PC-9 (cell line): ENCODE measurements around the gene NUDT2. TPM values are rescaled to one million over a fixed set of nuclear protein-coding genes. Genes with fewer than 3 reads are reported as not detected.
"Not testable (repeated sequence)": the region's sequence is repeated elsewhere in the genome, so short reads cannot be mapped to it uniquely, and the experiment has no call there.

Experiments
- BruUV-seq: library from RNA; stranded (reverse); fragments of 400-500 nt; replicated peaks from 2 replicates; lab custom pipeline; 2021; lab: Mats Ljungman, UMichigan
- CTCF ChIA-PET: fragments of 300-600 bp; sonication (Branson Sonifier 250); formaldehyde crosslinking; loops from one replicate; lab custom pipeline; 2022; ENCODE audit warnings: antibody characterized with exemption; lab: Charles Lee
- POLR2A ChIA-PET: fragments of 300-600 bp; sonication (Branson Sonifier 250); formaldehyde crosslinking; loops from one replicate; lab custom pipeline; 2022; ENCODE audit warnings: antibody characterized with exemption; ENCODE audit not compliant: unreplicated experiment; lab: Charles Lee
- DNase-seq, 2 experiments: peaks; one replicate each; pipeline versions ENCODE4 v3.0.0 to v3.0.0-alpha.2; 2015 to 2022; ENCODE audit warnings: mixed read lengths in 1 of 2
- H2AFZ ChIP-seq: fragments of 200-600 bp; sonication (generic); 2 replicates; pipeline ENCODE4 v1.8.1; 2017; ENCODE audit warnings: antibody characterized with exemption
- H3F3A ChIP-seq: fragments of 200-600 bp; sonication (generic); 2 replicates; pipeline ENCODE4 v1.8.1; 2017; ENCODE audit warnings: antibody characterized with exemption, mild to moderate bottlenecking, low read depth; ENCODE audit not compliant: insufficient read depth
- H3K27ac ChIP-seq: fragments of 200-600 bp; sonication (generic); 2 replicates; pipeline ENCODE4 v1.6.1; 2016; ENCODE audit warnings: mixed run types
- H3K27me3 ChIP-seq: fragments of 200-600 bp; sonication (generic); 2 replicates; pipeline ENCODE4 v1.6.1; 2016; ENCODE audit warnings: low read depth, mixed run types; ENCODE audit not compliant: insufficient read depth
- H3K36me3 ChIP-seq: fragments of 200-600 bp; sonication (generic); 2 replicates; pipeline ENCODE4 v1.6.1; 2016; ENCODE audit warnings: low read depth, mixed run types
- H3K4me1 ChIP-seq: fragments of 200-600 bp; sonication (generic); replicated peaks from 2 replicates; pipeline ENCODE4 v1.6.1; 2016; ENCODE audit warnings: mixed run types; ENCODE audit not compliant: insufficient read depth
- H3K4me2 ChIP-seq: fragments of 200-600 bp; sonication (generic); 2 replicates; pipeline ENCODE4 v1.6.1; 2017; ENCODE audit warnings: mixed run types
- H3K4me3 ChIP-seq: fragments of 200-600 bp; sonication (generic); 2 replicates; pipeline ENCODE4 v1.6.1; 2016; ENCODE audit warnings: mixed run types
- H3K79me2 ChIP-seq: fragments of 200-600 bp; sonication (generic); 2 replicates; pipeline ENCODE4 v1.6.1; 2017; ENCODE audit warnings: low read depth, mixed run types
- H3K9me2 ChIP-seq: fragments of 200-600 bp; sonication (generic); 2 replicates; pipeline ENCODE4 v1.8.1; 2017; ENCODE audit warnings: mild to moderate bottlenecking; ENCODE audit not compliant: insufficient read depth
- H3K9me3 ChIP-seq: fragments of 200-600 bp; sonication (generic); 2 replicates; pipeline ENCODE4 v1.8.1; 2016; ENCODE audit warnings: low read depth; ENCODE audit not compliant: insufficient read depth
- H4K20me1 ChIP-seq: fragments of 200-600 bp; sonication (generic); 2 replicates; pipeline ENCODE4 v1.8.1; 2017; ENCODE audit not compliant: insufficient read depth
- EZH2 ChIP-seq: fragments of 200-600 bp; sonication (generic); IDR thresholded peaks from 2 replicates; pipeline ENCODE4 v1.8.0; 2017; ENCODE audit warnings: antibody characterized with exemption, low read depth
- intact Hi-C: fragments of 100-400 bp; cut with micrococcal nuclease; formaldehyde crosslinking; loops from one replicate; pipeline ENCODE4 v1.10.0; 2022; ENCODE audit not compliant: unreplicated experiment
- total RNA-seq: library from RNA; stranded (reverse); gene quantifications from 2 replicates; pipeline ENCODE4 v1.2.3, GENCODE V29; 2021
- TF ChIP-seq, protein P1 (sequence below): fragments of 200-600 bp; sonication (generic); conservative IDR thresholded peaks from 2 replicates; pipeline ENCODE4 v1.6.1; 2017; ENCODE audit warnings: mixed run types, antibody characterized with exemption, mild to moderate bottlenecking, moderate library complexity

The NUDT2 gene
- total RNA-seq, 1 experiment from 2014 or later, result 31.3 TPM

DNA sequence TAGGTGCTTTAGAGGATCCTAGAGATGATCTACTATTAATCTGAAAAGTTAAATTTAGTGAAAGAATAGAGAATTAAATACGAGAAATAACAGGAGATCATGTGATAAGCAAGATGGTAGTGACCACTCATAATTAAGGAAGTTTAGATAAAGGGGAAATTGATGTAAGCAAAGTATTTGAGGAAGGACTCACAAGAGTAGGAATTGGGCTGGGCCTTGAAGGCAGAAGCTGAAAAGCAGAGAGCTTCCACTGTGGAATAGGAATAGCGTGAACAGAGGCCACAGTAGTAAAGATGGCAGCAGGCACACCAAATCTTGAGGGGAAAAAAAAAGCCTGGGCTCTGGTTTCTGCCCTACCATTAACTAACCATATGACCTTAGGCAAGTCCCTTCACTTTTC is 38.3 kb upstream of the NUDT2 start:
- no peaks in the 10 kb centered on the region for H3K27me3 ChIP-seq
- DNase-seq, result no peak
- no peak overlapping the region for H3K4me3 ChIP-seq
- CTCF ChIA-PET, result no interaction called here
- H3K79me2 ChIP-seq, result no peaks in the 10 kb centered on the region
- no peaks in the 10 kb centered on the region for H3K4me1 ChIP-seq
- no peak overlapping the region for H3K4me2 ChIP-seq
- intact Hi-C loops, result no loop called here
- H3K9me2 ChIP-seq, result no peaks in the 10 kb centered on the region
- no peak overlapping the region for H3K27ac ChIP-seq
- H2AFZ ChIP-seq, result no peak overlapping the region
- H4K20me1 ChIP-seq, result no peaks in the 10 kb centered on the region
- no peaks in the 10 kb centered on the region for H3K36me3 ChIP-seq
- no peak for TF ChIP-seq EZH2
- TF ChIP-seq, protein P1, sequence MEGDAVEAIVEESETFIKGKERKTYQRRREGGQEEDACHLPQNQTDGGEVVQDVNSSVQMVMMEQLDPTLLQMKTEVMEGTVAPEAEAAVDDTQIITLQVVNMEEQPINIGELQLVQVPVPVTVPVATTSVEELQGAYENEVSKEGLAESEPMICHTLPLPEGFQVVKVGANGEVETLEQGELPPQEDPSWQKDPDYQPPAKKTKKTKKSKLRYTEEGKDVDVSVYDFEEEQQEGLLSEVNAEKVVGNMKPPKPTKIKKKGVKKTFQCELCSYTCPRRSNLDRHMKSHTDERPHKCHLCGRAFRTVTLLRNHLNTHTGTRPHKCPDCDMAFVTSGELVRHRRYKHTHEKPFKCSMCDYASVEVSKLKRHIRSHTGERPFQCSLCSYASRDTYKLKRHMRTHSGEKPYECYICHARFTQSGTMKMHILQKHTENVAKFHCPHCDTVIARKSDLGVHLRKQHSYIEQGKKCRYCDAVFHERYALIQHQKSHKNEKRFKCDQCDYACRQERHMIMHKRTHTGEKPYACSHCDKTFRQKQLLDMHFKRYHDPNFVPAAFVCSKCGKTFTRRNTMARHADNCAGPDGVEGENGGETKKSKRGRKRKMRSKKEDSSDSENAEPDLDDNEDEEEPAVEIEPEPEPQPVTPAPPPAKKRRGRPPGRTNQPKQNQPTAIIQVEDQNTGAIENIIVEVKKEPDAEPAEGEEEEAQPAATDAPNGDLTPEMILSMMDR, result no peak
- POLR2A ChIA-PET, result no interaction called here
- no TSS peak for BruUV-seq
- H3F3A ChIP-seq, result no peaks in the 10 kb centered on the region
- H3K9me3 ChIP-seq, result no peaks in the 10 kb centered on the region

DNA sequence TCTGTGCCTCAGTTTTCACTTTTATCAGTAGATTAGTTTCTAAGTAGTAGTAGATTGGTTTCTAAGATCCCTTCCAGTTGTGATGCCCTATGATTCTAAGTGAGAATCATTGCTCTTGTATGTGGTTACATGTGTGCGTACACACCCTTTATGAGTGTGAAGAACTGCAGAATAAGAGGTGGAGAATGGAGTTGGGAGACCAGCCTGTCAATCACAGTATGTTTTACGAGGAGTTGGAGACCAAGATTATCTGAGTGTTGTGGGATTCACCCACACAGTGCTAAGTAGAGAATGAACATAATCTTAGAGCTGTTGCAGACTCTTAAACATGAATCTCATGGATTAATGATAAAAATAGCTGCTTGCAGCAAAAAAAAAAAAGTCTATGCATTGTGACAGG is 37.9 kb upstream of the NUDT2 start:
- Histone ChIP-seq H3K4me3 (no peak overlapping the region), H2AFZ (no peak overlapping the region), H3K4me2 (no peak overlapping the region), H3K36me3 (no peaks in the 10 kb centered on the region), H3F3A (no peaks in the 10 kb centered on the region), H3K27ac (no peak overlapping the region), H3K9me2 (no peaks in the 10 kb centered on the region), H4K20me1 (no peaks in the 10 kb centered on the region), H3K9me3 (no peaks in the 10 kb centered on the region), H3K4me1 (no peaks in the 10 kb centered on the region), H3K79me2 (no peaks in the 10 kb centered on the region), H3K27me3 (no peaks in the 10 kb centered on the region)
- CTCF ChIA-PET, result no interaction called here
- no peak for DNase-seq
- POLR2A ChIA-PET, result no interaction called here
- TF ChIP-seq EZH2, result no peak
- TF ChIP-seq, protein P1, result no peak
- intact Hi-C loops, result no loop called here
- no TSS peak for BruUV-seq

DNA sequence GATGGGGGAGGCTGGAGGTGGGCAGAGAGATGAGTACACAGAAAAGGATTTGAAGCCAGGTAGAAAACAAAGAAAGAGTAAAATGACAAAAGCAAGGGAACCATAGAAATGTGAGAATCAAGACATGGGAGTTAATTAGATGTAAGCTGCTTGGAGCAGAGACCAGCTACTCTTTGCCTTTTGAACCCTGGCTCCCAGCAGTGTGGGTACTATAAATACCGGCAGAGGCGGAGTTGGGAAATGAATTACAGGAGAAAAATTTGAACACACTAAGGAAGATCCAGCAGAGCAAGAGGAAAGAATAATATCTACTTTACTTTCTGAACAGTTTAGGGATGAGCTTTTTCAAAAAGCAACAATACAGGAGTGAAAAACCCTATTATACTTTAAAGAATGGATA is 36.8 kb upstream of the NUDT2 start:
- Histone ChIP-seq H3K27me3 (no peaks in the 10 kb centered on the region), H3F3A (no peaks in the 10 kb centered on the region), H3K4me1 (no peaks in the 10 kb centered on the region), H3K9me3 (no peaks in the 10 kb centered on the region), H3K36me3 (no peaks in the 10 kb centered on the region), H2AFZ (no peak overlapping the region), H4K20me1 (no peaks in the 10 kb centered on the region), H3K79me2 (no peaks in the 10 kb centered on the region), H3K4me3 (no peak overlapping the region), H3K27ac (no peak overlapping the region), H3K9me2 (no peaks in the 10 kb centered on the region), H3K4me2 (no peak overlapping the region)
- intact Hi-C loops, result no loop called here
- no peak for DNase-seq
- ChIA-PET POLR2A (interaction anchor here (0.6 kb wide), 1 partner anchor 237 kb away, joined by 8 read pairs; no protein-coding TSS in a partner anchor), CTCF (no interaction called here)
- TF ChIP-seq, protein P1, result no peak
- TF ChIP-seq EZH2, result no peak
- no TSS peak for BruUV-seq

DNA sequence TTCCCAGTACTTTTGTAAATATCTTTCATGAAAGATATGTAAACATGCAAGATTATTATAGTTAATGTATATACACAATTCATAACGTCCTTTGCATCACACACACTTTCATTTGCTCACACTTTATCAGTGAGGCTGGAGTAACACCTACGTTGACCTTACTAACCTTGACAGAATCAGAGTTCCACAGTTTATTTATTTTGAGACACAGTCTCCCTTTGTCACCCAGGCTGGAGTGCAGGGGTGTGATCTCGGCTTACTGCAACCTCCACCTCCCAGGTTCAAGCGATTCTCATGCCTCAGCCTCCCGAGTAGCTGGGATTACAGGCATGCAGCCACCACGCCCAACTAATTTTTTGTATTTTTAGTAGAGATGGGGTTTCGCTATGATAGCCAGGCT is 28.3 kb upstream of the NUDT2 start:
- POLR2A ChIA-PET, CTCF ChIA-PET, DNase-seq: not testable (repeated sequence)

DNA sequence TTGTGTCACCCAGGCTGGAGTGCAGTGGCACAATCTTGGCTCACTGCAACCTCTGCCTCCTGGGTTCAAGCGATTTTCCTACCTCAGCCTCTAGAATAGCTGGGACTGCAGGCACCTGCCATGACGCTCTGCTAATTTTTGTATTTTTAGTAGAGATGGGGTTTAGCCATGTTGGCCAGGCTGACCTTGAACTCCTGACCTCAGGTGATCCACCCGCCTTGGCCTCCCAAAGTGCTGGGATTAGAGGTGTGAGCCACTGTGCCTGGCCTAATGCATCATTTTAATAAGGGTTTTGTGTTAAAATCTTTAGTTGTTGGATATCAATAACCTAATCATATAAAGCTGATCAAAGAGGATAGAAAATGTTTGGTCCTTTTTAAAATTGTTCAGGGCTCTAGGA is 21.1 kb upstream of the NUDT2 start:
- BruUV-seq, CTCF ChIA-PET, H3F3A ChIP-seq, H3K79me2 ChIP-seq, H3K4me2 ChIP-seq, H3K27ac ChIP-seq, H4K20me1 ChIP-seq, DNase-seq, H3K4me3 ChIP-seq, H3K36me3 ChIP-seq, H3K27me3 ChIP-seq, H2AFZ ChIP-seq, H3K9me3 ChIP-seq, intact Hi-C loops, H3K9me2 ChIP-seq, H3K4me1 ChIP-seq: not testable (repeated sequence)
- POLR2A ChIA-PET, result interaction anchor here (0.6 kb wide), 1 partner anchor 174 kb away, joined by 3 read pairs; no protein-coding TSS in a partner anchor

More for the DNA sequence above, 28.3 kb upstream of the NUDT2 start:
- H3K79me2 ChIP-seq, H3K4me1 ChIP-seq, BruUV-seq, H3F3A ChIP-seq, intact Hi-C loops, H2AFZ ChIP-seq, H3K9me3 ChIP-seq, H3K36me3 ChIP-seq, H3K4me2 ChIP-seq, H3K27ac ChIP-seq, H3K4me3 ChIP-seq, H4K20me1 ChIP-seq, H3K27me3 ChIP-seq, H3K9me2 ChIP-seq: not testable (repeated sequence)
